ENCODE data around the gene KIF26B. TPM values are rescaled to one million over a fixed set of nuclear protein-coding genes. Genes with fewer than 3 reads are reported as not detected.

Gene KIF26B
- polyA plus RNA-seq, 1 of the 3 experiments (the other 2 are of a cell fraction) = 2.6 TPM

DNA sequence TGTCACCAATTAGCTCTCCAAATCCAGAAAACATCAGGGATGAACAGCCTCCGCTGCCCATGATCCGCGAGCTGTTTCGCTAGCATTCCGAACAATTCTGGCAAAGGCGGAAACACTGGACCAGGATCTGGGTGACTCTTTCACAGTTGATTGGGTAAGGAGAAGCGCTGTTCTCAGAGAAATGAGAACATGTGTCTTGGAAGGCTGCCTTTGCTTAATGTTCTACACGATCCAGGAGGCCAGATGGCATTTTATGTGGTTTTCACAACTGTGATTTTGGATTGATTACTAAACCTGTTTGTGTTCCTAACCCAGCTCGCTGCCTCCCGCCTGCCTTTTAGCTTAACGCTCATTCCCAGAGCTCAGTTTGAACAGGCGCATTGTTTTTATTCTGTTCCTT, 144.0 kb downstream of the KIF26B start:
- Histone ChIP-seq H3K9me2 (no peaks in the 10 kb centered on the region), H4K20me1 (ENCODE audit: insufficient read depth) (no peaks in the 10 kb centered on the region), H3K79me2 (ENCODE audit: insufficient read depth) (0 out of 2 replicates have a peak, but pooled peaks cover 3% of the 10 kb centered on the region), H3K36me3 (replicated peaks in 1 of 2; ENCODE audit: control insufficient read depth in 1 of 2, insufficient read depth in 2 of 2, low read length in 1 of 2) (peaks cover 0 to 12% of the 10 kb centered on the region in 2 experiments), H3K27ac (ENCODE audit: low read depth in 2 of 2, low read length in 1 of 2) (peak overlapping the region in 1 of 2 experiments; percentile 40; a peak in 2 of 4 replicates), H3K4me1 (ENCODE audit: control insufficient read depth in 1 of 2, insufficient read depth in 2 of 2, low read depth in 1 of 2, low read length in 1 of 2) (peaks cover 11 to 26% of the 10 kb centered on the region in 2 experiments; a peak in 3 of 4 replicates), H3F3A (replicated peaks; ENCODE audit: insufficient read depth) (peaks cover 9% of the 10 kb centered on the region), H3K27me3 (ENCODE audit: insufficient read depth) (no peaks in the 10 kb centered on the region), H3K4me3 (ENCODE audit: low read depth in 2 of 2, low read length in 1 of 2) (no peak overlapping the region), H3K4me2 (no peak overlapping the region), H2AFZ (ENCODE audit: low read depth) (no peak overlapping the region), H3K9ac (no peak overlapping the region), H3K9me3 (no peaks in the 10 kb centered on the region)
- 89% methylated on average over 12 of the region's 12 CpGs for WGBS (ENCODE audit: low lambda C conversion rate)
- peak; percentile 46 for DNase-seq
- ChIA-PET POLR2A (interaction anchor here (0.5 kb wide), 1 partner anchor 19 kb away, joined by 4 read pairs; no protein-coding TSS in a partner anchor), CTCF (interaction anchor here (1.5 kb wide), 1 partner anchor 142 kb away, joined by 4 read pairs; no protein-coding TSS in a partner anchor)
- TF ChIP-seq, protein P1, sequence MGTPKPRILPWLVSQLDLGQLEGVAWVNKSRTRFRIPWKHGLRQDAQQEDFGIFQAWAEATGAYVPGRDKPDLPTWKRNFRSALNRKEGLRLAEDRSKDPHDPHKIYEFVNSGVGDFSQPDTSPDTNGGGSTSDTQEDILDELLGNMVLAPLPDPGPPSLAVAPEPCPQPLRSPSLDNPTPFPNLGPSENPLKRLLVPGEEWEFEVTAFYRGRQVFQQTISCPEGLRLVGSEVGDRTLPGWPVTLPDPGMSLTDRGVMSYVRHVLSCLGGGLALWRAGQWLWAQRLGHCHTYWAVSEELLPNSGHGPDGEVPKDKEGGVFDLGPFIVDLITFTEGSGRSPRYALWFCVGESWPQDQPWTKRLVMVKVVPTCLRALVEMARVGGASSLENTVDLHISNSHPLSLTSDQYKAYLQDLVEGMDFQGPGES (IDR thresholded peaks at IDR 0.05; ENCODE audit: low read depth, low read length) = no peak
- TF ChIP-seq MXI1 (IDR thresholded peaks at IDR 0.05; ENCODE audit: low read depth, low read length) = peak; percentile 28; the same call in 1 of the 2 replicates

DNA sequence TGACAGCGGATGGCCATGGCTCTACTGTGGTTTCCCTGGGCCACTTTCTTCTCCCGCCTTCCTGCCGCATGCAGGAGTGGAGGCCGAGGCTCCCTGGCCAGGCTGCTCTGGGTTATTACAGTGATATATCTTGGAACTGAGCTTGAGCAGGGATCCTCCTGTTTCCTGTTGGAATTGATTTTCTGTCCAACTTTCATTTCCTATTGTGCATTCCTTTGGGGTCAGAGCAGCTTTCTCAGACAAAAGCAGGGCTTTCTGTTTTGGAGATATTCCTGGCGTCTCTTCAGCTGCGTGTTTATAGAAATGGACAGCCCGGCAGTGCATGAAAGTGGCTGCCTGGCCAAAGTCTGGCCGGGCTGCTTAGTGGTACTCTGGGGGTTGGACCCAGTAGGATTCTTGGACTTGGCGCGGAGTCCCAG, 146.4 kb downstream of the KIF26B start:
- H3K36me3 ChIP-seq (replicated peaks in 1 of 2; ENCODE audit: control insufficient read depth in 1 of 2, insufficient read depth in 2 of 2, low read length in 1 of 2) = peaks cover 0 to 9% of the 10 kb centered on the region in 2 experiments
- WGBS (ENCODE audit: low lambda C conversion rate) = 56% methylated on average over 8 of the region's 10 CpGs
- peak overlapping the region; percentile 44 to 67 for H3K27ac ChIP-seq (ENCODE audit: low read depth in 2 of 2, low read length in 1 of 2)
- no peak overlapping the region for H3K9ac ChIP-seq
- peaks cover 9% of the 10 kb centered on the region for H3F3A ChIP-seq (replicated peaks; ENCODE audit: insufficient read depth)
- no peak overlapping the region for H3K4me3 ChIP-seq (ENCODE audit: low read depth in 2 of 2, low read length in 1 of 2)
- H2AFZ ChIP-seq (ENCODE audit: low read depth) = 0 out of 2 replicates have a peak overlapping the region, but pooled peaks have one; percentile 29
- peak overlapping the region; percentile 28; the same call in 1 of the 2 replicates for H3K4me2 ChIP-seq
- H3K27me3 ChIP-seq (ENCODE audit: insufficient read depth) = no peaks in the 10 kb centered on the region
- no peaks in the 10 kb centered on the region; the same call in 1 of the 2 replicates for H4K20me1 ChIP-seq (ENCODE audit: insufficient read depth)
- ChIA-PET CTCF (interaction anchor here (0.6 kb wide), 1 partner anchor 244 kb away, joined by 3 read pairs; no protein-coding TSS in a partner anchor), POLR2A (no interaction called here)
- peaks cover 11 to 30% of the 10 kb centered on the region in 2 experiments; a peak in 3 of 4 replicates for H3K4me1 ChIP-seq (ENCODE audit: control insufficient read depth in 1 of 2, insufficient read depth in 2 of 2, low read depth in 1 of 2, low read length in 1 of 2)
- H3K9me3 ChIP-seq = no peaks in the 10 kb centered on the region
- TF ChIP-seq, protein P2, sequence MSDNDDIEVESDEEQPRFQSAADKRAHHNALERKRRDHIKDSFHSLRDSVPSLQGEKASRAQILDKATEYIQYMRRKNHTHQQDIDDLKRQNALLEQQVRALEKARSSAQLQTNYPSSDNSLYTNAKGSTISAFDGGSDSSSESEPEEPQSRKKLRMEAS (IDR thresholded peaks at IDR 0.05; ENCODE audit: low read depth) = peak; percentile 77
- TF ChIP-seq TCF12 (IDR thresholded peaks at IDR 0.05) (peak; percentile 80), NRF1 (IDR thresholded peaks at IDR 0.05; ENCODE audit: low read depth, low read length) (no peak)
- H3K9me2 ChIP-seq = no peaks in the 10 kb centered on the region
- DNase-seq = no peak
- 0 out of 2 replicates have a peak, but pooled peaks cover 3% of the 10 kb centered on the region for H3K79me2 ChIP-seq (ENCODE audit: insufficient read depth)

DNA sequence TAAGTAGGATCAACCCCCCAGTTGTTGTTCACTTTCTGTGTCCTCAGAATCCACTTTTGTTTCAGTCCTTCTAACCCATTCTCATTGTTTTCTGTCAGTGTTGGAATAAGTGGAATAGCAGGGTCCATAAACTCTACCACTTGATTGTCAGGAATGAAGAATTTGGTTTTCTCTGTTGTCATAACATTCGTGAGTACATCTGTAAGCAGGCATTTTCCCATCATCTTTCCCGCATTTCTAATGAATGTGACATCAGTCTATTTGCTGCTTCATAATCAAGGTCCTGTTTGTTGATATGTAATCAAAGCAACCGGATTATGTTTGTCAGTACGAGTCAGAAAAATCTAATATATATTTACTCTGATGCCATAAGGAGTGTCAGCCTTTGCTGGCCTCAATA, 147.1 kb downstream of the KIF26B start:
- H2AFZ ChIP-seq (ENCODE audit: low read depth) = no peak overlapping the region
- TF ChIP-seq, protein P1 (IDR thresholded peaks at IDR 0.05; ENCODE audit: low read depth, low read length) = no peak
- TF ChIP-seq, protein P2 (IDR thresholded peaks at IDR 0.05; ENCODE audit: low read depth) = no peak
- TF ChIP-seq YY1 (IDR thresholded peaks at IDR 0.05; ENCODE audit: low read depth) (no peak), NRF1 (IDR thresholded peaks at IDR 0.05; ENCODE audit: low read depth, low read length) (no peak), EZH2phosphoT487 (IDR thresholded peaks at IDR 0.05; ENCODE audit: borderline replicate concordance, low read depth) (no peak)
- H3K4me1 ChIP-seq (ENCODE audit: control insufficient read depth in 1 of 2, insufficient read depth in 2 of 2, low read depth in 1 of 2, low read length in 1 of 2) = peaks cover 11 to 36% of the 10 kb centered on the region in 2 experiments; a peak in 3 of 4 replicates
- H3K9ac ChIP-seq = no peak overlapping the region
- no peak for DNase-seq
- H4K20me1 ChIP-seq (ENCODE audit: insufficient read depth) = no peaks in the 10 kb centered on the region; the same call in 1 of the 2 replicates
- peaks cover 13% of the 10 kb centered on the region for H3F3A ChIP-seq (replicated peaks; ENCODE audit: insufficient read depth)
- H3K4me2 ChIP-seq = no peak overlapping the region
- no peaks in the 10 kb centered on the region for H3K9me2 ChIP-seq
- ChIA-PET CTCF (no interaction called here), POLR2A (no interaction called here)
- H3K4me3 ChIP-seq (ENCODE audit: low read depth in 2 of 2, low read length in 1 of 2) = no peak overlapping the region
- H3K36me3 ChIP-seq (replicated peaks in 1 of 2; ENCODE audit: control insufficient read depth in 1 of 2, insufficient read depth in 2 of 2, low read length in 1 of 2) = peaks cover 0 to 4% of the 10 kb centered on the region in 2 experiments
- H3K79me2 ChIP-seq (ENCODE audit: insufficient read depth) = 0 out of 2 replicates have a peak, but pooled peaks cover 3% of the 10 kb centered on the region
- no peaks in the 10 kb centered on the region for H3K27me3 ChIP-seq (ENCODE audit: insufficient read depth)
- peak overlapping the region; percentile 44 to 67 for H3K27ac ChIP-seq (ENCODE audit: low read depth in 2 of 2, low read length in 1 of 2)
- 79% methylated on average over 4 of the region's 4 CpGs for WGBS (ENCODE audit: low lambda C conversion rate)
- H3K9me3 ChIP-seq = no peaks in the 10 kb centered on the region

All from SK-N-SH (cell line).